Activated B cell treated with CpG ODN at 0.5 μM for 24 hours (primary cell): ENCODE results near the gene ARL16. TPM values are rescaled to one million over a fixed set of nuclear protein-coding genes. Genes with fewer than 3 reads are reported as not detected.

Experiments
- ATAC-seq: fragments of 200-7000 bp; cut with Tn5 transposase; one replicate; pipeline ENCODE4 v1.10.0; 2021; ENCODE audit warnings: low read depth, mild to moderate bottlenecking, moderate library complexity
- CTCF ChIA-PET: fragments of 350-600 bp; sonication (Branson Sonifier 250); formaldehyde crosslinking; loops from one replicate; lab custom pipeline; 2021; ENCODE audit warnings: antibody characterized with exemption; lab: Charles Lee
- POLR2A ChIA-PET: fragments of 350-600 bp; sonication (Branson Sonifier 250); formaldehyde crosslinking; loops from one replicate; lab custom pipeline; 2021; ENCODE audit warnings: antibody characterized with exemption; lab: Charles Lee
- DNase-seq: peaks from one replicate; pipeline ENCODE4 v3.0.0; 2022
- H3K27ac Mint-ChIP-seq: one replicate; pipeline ENCODE4 v1.8.0; 2020; ENCODE audit warnings: mixed read lengths
- H3K27me3 Mint-ChIP-seq: one replicate; pipeline ENCODE4 v1.8.0; 2021; ENCODE audit warnings: mixed read lengths
- H3K36me3 Mint-ChIP-seq: one replicate; pipeline ENCODE4 v1.8.0; 2021; ENCODE audit warnings: low read depth, mixed read lengths
- H3K4me1 Mint-ChIP-seq: one replicate; pipeline ENCODE4 v1.8.0; 2021; ENCODE audit warnings: mixed read lengths
- H3K4me3 Mint-ChIP-seq: one replicate; pipeline ENCODE4 v1.8.0; 2020; ENCODE audit warnings: mild to moderate bottlenecking, mixed read lengths
- H3K9me3 Mint-ChIP-seq: one replicate; pipeline ENCODE4 v1.8.0; 2020; ENCODE audit warnings: mixed read lengths
- CTCF ChIP-seq: fragments of 200-600 bp; IDR thresholded peaks from one replicate; pipeline ENCODE4 v1.8.0; 2022; ENCODE audit warnings: antibody characterized with exemption, mild to moderate bottlenecking
- intact Hi-C: fragments of 100-400 bp; cut with micrococcal nuclease; formaldehyde crosslinking; loops from one replicate; pipeline ENCODE4 v1.15.1; 2024
- total RNA-seq: library from RNA; stranded (reverse); gene quantifications from 2 replicates; pipeline ENCODE4 v1.2.3, GENCODE V29; 2022

The ARL16 gene
- total RNA-seq, 1 donor from 2014 or later: 33.3 TPM

- H3K36me3 Mint-ChIP-seq: peaks cover 50% of the 10 kb centered on the region
- DNase-seq (no peak), ATAC-seq (no peak)
- H3K9me3 Mint-ChIP-seq: no peaks in the 10 kb centered on the region
- ChIA-PET CTCF (no interaction called here), POLR2A (interaction anchor here (0.6 to 2.3 kb wide), 2 partner anchors 10 to 182 kb away, joined by 6 to 10 read pairs; partner anchors contain the start of genes ARL16 and HGS)
- intact Hi-C loops: no loop called here
- H3K27me3 Mint-ChIP-seq: no peaks in the 10 kb centered on the region
- H3K4me1 Mint-ChIP-seq: peaks cover 6% of the 10 kb centered on the region
- no peak overlapping the region for H3K27ac Mint-ChIP-seq
- H3K4me3 Mint-ChIP-seq: no peak overlapping the region
- no peak for TF ChIP-seq CTCF
Observed at GRCh38 chr17:81673561-81674258, 9.9 kb downstream of the ARL16 start.

GRCh38 chr17:81672954-81673353 lies 10.6 kb downstream of the ARL16 start:
- TF ChIP-seq CTCF: no peak
- Mint-ChIP-seq H3K27me3 (no peaks in the 10 kb centered on the region), H3K4me3 (no peak overlapping the region), H3K9me3 (no peaks in the 10 kb centered on the region), H3K4me1 (peaks cover 12% of the 10 kb centered on the region), H3K36me3 (peaks cover 57% of the 10 kb centered on the region), H3K27ac (no peak overlapping the region)
- no peak for DNase-seq
- ChIA-PET CTCF (interaction anchor here (1.1 kb wide), 1 partner anchor 10 kb away, joined by 3 read pairs; the partner anchor contains the start of gene ARL16), POLR2A (interaction anchor here (0.6 kb wide), 1 partner anchor 183 kb away, joined by 6 read pairs; no protein-coding TSS in a partner anchor)
- intact Hi-C loops: no loop called here
- ATAC-seq: no peak

GRCh38 chr17:81672504-81672903 lies 11.1 kb downstream of the ARL16 start:
- ChIA-PET CTCF (interaction anchor here (1.1 kb wide), 1 partner anchor 11 kb away, joined by 3 read pairs; the partner anchor contains the start of gene ARL16), POLR2A (no interaction called here)
- ATAC-seq (no peak), DNase-seq (no peak)
- intact Hi-C loops: no loop called here
- H3K27ac Mint-ChIP-seq: no peak overlapping the region
- no peak for TF ChIP-seq CTCF
- peaks cover 61% of the 10 kb centered on the region for H3K36me3 Mint-ChIP-seq
- no peaks in the 10 kb centered on the region for H3K9me3 Mint-ChIP-seq
- H3K27me3 Mint-ChIP-seq: no peaks in the 10 kb centered on the region
- peaks cover 17% of the 10 kb centered on the region for H3K4me1 Mint-ChIP-seq
- no peak overlapping the region for H3K4me3 Mint-ChIP-seq

- H3K4me3 Mint-ChIP-seq: peak overlapping the region; percentile 91
- H3K36me3 Mint-ChIP-seq: peaks cover 53% of the 10 kb centered on the region
- no peak for TF ChIP-seq CTCF
- no peaks in the 10 kb centered on the region for H3K9me3 Mint-ChIP-seq
- no peak for ATAC-seq
- intact Hi-C loops: loop anchor here (2.0 kb wide), 2 partner anchors 35 to 193 kb away; partner anchors contain the start of genes MRPL12 and P4HB
- no peak for DNase-seq
- peak overlapping the region; percentile 46 for H3K27ac Mint-ChIP-seq
- H3K4me1 Mint-ChIP-seq: peaks cover 28% of the 10 kb centered on the region
- ChIA-PET POLR2A (interaction anchor here (0.7 to 2.0 kb wide), 4 partner anchors 11 to 1210 kb away, joined by 3 to 25 read pairs (median 8); partner anchors contain the start of gene MRPL12), CTCF (no interaction called here)
- H3K27me3 Mint-ChIP-seq: no peaks in the 10 kb centered on the region
Observed at GRCh38 chr17:81667754-81668153, 15.8 kb downstream of the ARL16 start.
